ENCODE data around the gene NDUFV2.
A peak's percentile ranks its signal among the peaks of the same experiment; 100 is the strongest.

Gene NDUFV2

DNA sequence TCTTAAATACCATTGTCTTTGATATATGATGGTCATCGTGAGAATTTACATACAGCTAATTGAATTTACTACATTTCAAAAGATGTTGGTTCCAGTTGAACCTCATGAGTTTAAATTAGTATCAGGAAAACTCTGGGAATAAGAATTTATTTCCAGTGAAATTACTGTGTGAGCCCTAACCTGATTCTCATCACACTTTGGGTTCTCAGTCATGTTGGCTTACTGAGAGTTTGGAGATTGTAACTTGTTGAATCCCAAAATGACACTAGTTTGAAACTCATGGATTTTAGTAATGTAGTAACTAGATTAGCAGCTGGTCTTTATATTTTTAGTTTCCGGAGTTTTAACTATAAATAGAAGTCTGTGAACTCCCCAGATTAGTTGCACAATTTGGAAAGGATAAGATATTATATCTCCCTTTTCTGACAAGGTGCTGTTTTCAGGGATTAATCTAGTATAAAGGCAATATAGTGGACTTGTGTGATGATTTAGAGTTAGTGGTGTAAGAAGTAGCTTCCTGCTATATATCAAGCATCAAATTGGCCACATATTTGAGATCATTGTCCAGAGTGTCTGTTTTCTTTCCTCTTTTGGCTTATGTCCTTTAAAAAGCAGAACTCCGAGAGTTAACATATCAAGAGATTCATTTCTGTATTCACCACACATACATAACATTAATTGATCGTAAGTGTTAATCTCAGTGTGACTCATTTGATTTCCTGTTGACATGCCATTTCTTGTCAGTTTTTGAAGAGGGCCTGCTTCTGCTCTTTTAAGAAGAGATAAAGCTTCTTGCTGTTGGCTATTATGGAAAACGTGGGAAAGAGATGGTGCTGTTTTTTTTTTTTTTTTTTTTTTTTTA is 15.7 kb downstream of the NDUFV2 start:
- no peak for DNase-seq (ENCODE audit: low spot score)
- FAIRE-seq = no peak

DNA sequence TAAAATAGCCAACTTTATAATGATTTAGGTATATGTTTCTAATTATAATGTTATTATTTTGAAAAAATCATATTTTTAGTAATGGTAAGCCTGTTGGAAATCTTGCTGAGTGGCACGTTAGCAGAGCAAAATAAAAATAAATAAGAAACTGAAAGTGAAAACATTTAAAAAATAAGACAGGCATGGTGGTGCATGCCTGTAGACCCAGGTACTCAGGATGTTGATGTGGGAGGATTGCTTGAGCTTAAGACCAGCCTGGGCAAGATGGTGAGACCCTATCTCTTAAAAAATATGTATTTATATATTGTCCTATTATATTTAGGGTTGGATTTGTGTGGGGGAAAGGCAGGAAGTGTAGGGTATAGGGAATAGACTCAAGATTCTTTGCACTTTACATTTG is 18.3 kb downstream of the NDUFV2 start:
- no peak for FAIRE-seq
- no peak for DNase-seq (ENCODE audit: low spot score)

DNA sequence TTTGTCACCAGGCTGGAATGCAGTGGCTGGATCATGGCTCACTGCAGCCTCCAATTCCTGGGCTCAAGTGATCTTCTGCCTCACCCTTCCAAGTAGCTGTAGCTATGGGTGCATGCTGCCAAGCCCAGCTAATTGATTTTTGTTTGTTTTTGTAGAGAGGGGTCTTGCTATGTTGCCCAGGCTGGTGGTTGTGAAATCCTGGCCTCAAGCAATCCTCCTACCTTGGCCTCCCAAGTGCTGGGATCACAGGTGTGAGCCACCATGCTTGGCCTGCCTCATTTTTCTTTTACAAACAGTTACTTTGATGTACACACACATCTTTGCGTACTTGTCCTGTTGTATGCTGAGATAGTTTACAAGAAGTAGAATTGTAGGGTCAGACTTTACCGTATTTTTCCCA is 21.0 kb downstream of the NDUFV2 start:
- FAIRE-seq = peak; percentile 86

DNA sequence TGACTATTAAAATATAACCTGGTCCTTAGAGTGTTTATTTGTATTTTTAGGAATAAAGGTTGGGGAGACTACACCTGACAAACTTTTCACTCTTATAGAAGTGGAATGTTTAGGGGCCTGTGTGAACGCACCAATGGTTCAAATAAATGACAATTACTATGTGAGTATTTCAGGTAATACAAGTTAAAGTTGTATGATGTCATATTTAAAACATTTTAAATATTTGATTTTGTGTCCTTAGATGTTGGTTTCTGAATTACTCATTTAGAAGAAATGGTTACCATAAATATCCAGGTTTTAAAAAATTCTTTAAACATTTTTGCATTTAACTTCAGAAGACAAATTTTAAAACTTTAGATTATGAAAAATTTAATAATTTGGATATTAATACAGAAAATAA is 22.3 kb downstream of the NDUFV2 start:
- no peak for DNase-seq (ENCODE audit: low spot score)
- FAIRE-seq = no peak

More for the DNA sequence above, 21.0 kb downstream of the NDUFV2 start:
- DNase-seq (ENCODE audit: low spot score) = no peak

DNA sequence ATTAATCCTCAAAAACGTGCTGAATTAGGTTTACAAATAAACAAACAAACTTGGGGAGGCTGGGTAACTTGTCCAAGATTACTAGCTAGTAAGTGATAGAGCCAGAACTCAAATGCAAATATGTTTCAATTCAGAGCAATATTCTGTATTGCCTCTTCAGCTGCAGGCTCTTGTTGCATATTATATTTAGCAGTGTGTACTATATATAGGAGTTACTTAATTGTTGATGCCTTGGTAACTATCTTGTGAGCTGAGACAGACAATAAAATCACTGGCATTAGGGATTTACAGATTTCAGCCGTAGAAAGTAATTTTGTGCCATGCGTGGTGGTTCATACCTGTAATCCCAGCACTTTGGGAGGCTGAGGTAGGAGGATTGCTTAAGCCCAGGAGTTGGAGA is 23.8 kb downstream of the NDUFV2 start:
- no peak for FAIRE-seq
- DNase-seq (ENCODE audit: low spot score) = no peak

DNA sequence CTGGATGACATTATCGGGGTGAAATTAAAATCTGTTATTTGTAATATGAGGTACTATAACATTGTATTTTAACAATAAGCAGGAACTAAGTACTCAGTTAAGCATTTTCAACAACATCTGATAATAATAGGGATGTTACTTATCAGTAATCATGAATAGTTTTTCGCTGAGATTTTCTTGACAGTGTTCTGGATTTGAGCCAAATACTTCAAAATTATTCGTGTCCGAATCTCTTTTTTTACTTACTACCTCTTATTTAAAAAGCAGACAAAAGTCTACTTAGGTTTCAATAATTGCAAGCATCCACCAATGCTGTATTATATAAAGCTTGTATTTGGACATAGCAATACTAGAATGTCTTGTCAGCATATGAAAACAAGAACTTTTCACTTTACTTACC is 27.7 kb downstream of the NDUFV2 start:
- FAIRE-seq = no peak
- DNase-seq (ENCODE audit: low spot score) = no peak

DNA sequence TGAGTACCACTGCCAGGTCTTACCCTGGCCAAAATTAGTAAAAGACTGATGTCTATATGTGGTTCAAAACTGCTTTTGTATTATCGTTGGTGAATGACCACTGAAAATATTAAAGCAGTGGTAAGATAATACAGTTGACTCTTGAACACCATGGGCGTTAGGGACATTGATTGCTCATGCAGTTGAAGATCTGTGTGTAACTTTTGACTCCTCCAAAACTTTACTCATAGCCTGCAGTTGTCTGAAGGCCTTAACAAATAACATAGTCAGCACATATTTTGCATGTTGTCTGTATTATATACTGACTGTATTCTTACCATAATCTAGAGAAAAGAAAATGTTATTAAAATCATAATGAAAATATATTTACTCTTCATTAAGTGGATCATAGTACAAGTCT is 28.3 kb downstream of the NDUFV2 start:
- FAIRE-seq (no peak), DNase-seq (ENCODE audit: low spot score) (no peak)

DNA sequence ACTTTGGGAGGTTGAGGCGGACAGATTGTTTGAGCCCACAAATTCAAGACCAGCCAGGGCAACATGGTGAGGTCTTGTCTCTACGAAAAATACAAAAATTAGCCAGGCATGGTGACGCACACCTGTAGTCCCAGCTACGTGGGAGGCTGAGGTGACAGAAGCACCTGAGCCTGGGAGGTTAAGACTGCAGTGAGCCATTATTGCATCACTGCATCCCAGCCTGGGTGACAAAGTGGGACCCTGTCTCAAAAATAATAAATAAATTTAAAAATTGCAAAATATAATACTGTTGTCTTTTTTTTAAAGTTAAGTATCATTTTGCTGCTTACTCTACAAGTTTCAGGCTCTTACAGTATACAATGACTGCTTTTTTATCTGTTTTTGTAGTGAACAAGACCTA is 30.1 kb downstream of the NDUFV2 start:
- DNase-seq (ENCODE audit: low spot score) (no peak), FAIRE-seq (no peak)

DNA sequence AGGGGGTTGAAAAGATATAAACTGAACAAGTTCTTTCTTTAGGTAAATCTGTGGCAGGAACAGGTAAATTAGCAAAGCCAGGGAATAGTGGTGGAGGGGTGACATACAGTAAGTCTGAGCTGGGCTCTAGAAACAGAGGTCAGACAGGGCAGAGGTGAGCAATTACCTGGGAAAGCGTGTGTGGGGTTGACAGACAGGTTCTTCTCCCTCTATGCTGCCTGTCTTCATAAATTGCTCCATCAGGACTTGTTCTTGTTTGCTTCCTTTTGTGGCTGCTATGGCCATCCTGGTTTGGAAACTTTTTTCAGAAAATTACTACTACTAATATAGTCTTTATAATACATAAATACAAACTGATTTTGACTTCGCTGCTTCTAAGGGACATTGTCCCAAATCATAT is 30.7 kb downstream of the NDUFV2 start:
- FAIRE-seq = no peak
- no peak for DNase-seq (ENCODE audit: low spot score)

DNA sequence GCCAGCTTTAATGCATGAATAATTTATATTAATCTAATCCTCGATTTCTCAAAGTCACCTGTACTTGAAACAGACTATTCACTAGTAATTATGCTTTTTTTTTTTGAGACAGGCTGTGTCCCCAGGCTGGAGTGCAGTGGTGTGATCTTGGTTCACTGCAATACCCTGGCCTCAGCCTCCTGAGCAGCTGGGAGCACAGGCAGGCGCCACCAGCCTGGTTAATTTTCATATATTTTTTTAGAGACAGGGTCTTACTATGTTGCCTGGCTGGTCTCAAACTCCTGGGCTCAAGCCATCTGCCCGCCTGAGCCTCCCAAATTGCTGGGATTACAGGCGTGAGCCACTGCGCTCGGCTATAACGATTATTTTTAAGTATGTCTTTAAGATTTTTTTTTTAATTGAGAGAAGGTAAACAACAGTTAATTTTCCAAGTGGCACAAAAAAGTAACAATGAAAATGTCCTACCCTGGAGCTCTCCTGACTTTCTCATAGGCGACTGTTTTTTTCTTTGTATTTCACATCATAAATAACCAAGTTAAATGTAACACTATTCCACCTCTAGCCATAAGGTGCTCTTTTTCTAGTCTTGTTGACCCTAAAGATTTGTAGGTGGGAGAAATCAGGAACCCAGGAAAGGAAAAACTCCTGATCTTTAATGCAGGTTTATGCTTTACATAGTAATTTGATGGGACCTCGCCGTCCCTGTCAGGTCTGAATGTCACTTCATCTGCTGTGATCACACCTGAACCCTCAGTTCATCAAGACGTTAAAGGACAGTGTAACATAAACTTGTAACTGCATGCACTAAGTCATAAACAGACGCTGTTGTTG is 32.8 kb downstream of the NDUFV2 start:
- DNase-seq (ENCODE audit: low spot score) = no peak
- FAIRE-seq = no peak

DNA sequence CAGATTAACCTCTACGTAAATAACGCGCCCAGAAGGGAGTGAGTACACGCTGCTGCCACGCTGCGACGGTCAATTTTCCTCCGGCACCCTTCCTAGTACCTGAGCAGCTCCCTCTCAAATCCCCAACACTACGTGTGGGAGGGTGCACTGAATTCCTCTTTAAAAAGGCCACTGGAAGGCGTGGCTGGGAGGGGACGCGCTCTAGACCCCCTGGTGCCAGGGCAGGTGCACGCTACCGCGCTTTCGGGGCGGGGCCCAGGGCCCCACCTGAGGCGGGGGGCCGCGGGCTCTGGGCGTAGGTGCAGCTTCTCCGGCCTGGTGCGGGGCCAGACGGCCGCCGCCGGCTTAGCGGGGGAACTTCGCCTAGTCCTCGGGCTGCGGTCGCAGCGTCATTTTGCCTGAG is 33.4 kb downstream of the NDUFV2 start:
- FAIRE-seq = no peak

DNA sequence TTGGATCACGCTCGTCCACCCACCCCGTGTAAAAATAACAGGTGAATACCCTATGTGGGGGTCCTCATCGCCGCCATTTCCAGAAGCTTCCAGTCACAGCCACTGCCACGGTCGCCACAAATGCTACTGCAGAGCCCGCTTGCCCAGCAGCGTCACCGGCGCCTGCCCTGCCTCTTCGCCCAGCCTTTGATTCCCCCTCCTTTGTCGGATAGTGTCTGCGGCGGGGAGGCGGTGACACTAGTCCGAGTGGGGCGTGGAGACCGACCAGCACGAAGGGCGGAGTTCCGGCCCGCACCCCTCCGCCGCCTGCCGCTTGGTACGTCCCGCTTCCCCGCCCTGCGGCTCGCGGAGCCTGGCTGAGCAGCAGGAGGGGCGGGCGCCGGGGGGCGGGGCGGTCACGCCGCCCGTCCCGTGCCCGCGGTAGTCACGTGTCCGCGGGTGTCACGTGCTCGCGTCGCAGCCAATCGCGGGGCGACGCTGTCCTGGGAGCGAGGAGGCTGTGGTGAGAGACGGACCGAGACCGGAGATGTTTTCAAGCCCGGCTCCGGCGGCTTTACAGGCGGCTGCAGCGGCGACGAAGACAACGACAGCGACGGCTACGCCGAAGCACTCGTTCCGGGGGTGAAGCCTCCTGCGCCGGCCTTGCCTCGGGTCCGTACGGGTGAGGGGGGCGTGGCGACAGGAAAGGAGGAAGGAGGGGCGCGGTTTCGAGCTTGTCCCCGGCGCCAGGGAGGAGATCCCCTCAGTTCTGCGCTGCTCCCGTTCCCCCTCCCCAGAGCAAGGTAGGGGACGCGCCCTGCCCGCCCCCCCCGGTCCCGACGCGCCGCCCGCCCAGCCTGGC is 34.0 kb downstream of the NDUFV2 start, which contains the start of gene ANKRD12:
Gene ANKRD12 (plus strand): TSS at position 467 of the 841 bp plus-strand sequence. CDS start 45,652 bp downstream, outside the sequence.
- DNase-seq (ENCODE audit: low spot score) (peak; percentile 100), FAIRE-seq (peak; percentile 99)

More for the DNA sequence above, 33.4 kb downstream of the NDUFV2 start:
- peak; percentile 65 for DNase-seq (ENCODE audit: low spot score)

DNA sequence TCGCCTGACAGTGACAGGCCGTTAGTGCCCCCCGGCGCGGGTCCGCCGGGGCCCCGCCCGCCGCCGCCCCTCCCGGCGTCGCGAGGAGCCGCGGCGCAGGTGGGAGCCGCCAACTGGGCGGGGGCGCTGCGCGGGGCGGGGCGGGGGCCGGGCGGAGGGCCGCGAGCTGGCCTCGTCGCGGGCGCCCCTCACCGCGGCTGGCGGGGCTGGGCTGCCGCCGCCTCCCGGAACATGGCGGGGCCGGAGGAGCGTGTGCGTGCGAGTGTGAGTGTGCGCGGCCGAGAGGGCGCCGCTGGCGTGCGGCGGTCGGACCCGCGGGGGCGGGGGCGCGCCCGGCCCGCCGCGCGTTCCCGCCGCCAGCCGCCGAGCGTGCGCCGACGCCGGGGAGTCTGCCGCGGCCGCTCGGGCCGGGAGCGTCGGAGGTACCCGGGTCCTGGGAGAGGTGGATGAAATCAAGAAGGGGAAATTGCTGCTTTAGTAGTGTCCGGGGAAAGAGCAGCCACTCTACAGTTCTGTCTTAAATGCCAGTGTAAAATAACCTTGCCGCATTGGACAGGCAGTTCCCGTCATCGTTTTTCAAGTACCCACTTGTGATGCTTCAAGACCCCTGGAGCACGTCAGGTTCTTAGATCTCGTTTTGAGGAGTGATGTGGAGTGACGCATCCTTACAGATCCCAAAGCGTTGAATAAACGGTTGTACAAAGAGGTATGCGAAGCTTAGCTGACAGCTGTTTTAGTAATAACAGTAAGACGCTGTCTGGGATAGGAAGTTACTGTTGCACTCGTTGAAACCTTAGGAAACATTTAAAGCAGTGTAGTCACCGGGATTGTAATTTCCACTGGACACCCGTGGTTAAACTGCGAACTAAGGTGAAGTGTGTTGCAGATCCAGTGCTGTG is 34.9 kb downstream of the NDUFV2 start:
- FAIRE-seq (peak; percentile 46), DNase-seq (ENCODE audit: low spot score) (peak; percentile 92)

DNA sequence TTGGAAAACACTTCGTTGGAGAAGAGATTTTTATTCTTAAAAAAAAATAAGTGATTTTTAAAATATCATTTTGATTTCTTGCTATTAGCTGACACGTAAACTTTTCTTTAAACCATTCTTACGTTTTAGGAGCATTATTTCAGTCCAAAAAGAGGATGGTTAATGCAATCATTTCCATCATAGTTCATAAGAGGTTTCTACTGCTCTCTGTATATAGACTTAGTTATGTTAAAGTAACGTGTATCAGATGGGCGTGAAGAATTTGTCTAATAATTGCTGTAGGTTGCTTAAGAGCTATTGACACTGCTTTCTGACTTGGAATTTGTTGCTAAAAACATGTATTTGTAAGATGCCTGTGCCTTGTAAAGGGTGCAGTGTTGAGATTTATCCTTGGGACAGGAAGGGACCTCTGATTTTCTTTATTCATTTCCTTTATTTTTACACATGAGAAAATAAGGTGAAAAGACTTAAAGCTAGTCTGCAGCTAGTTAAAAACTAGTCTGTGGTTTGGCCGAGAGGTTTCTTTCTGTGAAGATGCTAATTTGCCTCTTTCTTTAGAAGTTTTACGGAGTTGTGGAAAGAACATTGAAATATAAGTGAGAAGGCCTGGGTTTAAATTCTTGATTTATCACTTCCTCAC is 37.0 kb downstream of the NDUFV2 start:
- no peak for DNase-seq (ENCODE audit: low spot score)
- FAIRE-seq = no peak

DNA sequence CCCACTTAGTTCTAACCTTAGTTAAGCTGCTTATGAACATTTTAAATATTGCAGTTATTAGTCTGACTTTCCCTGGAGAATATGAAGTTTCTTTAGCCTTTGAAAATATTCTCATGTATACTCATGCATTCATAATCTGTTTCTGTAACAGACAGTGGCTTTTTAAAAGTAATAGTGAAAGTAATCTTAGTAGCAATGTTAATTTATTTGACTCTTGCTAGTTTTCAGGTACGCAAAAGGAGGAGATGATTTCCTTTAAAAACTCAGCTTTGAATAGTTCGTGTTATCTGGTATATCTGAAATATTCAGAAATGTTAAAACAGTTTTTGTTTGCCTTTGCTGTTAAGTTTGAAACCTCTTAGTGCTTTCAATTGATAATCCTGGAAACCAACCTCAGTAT is 37.9 kb downstream of the NDUFV2 start:
- DNase-seq (ENCODE audit: low spot score) = no peak
- no peak for FAIRE-seq

DNA sequence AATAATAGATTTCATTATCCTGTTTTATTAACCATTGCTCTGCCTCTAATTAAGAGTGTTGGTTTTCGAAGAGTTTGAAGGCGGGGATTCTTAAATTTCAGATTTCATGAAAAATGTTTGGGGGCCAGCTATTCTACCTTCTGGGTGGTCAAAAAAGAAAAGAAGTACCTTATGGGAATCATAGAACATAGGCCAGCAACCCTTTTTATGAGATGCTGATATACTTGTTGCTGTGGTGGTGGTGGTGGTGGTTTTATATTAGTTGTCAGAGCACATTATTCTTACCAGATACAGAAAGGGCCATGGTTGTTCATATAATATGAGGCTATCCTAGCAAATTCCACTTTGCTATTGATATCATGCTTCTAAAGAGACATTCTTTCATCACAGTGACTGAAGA is 38.5 kb downstream of the NDUFV2 start:
- DNase-seq (ENCODE audit: low spot score) (no peak), FAIRE-seq (no peak)

DNA sequence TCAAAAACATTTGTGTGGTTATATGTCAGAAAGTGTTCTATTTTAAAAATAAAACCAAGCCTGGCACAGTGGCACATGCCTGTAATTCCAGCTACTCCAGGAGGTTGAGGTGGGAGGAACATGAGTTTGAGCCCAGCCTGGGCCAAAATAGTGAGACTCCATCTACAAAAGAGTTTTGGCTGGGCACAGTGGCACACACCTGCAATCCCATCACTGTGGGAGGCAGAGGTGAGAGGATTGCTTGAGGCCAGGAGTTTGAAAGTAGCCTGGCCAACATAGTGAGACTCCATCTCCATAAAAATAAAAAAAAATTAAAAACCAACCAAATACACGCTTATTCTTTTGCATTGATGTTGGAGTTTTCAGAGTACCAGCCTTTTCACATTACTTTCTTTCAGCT is 43.7 kb downstream of the NDUFV2 start:
- DNase-seq (ENCODE audit: low spot score) (no peak), FAIRE-seq (no peak)

DNA sequence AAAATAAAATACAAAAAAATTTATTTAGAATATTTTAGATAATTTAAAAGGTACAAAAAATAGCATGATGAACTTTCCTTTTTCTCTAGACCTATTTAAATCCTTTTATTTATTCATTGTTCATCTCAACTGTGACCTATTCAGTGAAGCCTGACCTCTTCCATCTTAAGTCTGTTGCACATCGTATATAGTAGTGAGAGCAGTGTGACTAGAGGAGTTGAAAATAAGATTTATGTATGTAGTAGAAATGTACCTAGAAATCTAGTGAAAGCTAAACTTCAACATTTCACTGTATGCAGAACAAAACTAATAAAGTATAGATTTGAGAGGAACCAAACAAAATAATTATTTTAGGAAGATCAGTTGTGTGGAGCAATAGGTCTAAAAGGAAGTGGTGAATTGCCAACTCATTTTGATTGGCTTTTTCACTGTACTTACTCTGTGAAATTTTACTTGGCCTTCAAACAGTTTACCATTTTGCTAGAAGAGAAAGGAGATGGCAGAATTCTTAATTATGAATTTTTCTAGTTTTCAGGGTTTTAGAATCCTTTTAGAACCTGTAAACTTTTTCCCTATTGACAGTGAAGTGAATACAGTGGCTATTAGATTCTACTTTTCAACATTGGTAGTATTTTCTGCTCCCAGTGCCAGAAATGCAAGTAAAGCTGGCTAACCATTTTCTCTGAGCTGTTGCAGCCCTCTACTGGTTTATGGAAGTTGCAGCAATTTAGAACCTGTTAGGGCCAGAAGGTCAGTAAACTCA is 45.1 kb downstream of the NDUFV2 start:
- DNase-seq (ENCODE audit: low spot score) = peak; percentile 60
- FAIRE-seq = peak; percentile 27

DNA sequence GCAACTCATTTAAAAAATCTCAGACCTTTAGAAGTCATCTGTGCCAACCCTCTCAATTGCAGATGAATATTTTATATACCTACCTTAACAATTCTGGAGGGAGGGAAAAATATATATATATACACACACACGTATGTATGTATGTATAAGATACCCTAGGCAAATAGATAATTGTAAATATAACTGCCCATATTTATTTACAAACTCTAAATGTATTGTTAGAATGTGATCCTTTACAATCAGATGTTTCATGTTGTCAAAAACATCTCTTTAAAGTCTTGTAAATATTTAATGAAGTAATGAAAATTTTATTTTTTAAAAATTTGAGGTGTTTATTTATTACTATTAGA is 45.7 kb downstream of the NDUFV2 start:
- DNase-seq (ENCODE audit: low spot score) (no peak), FAIRE-seq (no peak)

All from urothelium cell line (cell line).